ENCODE data around the gene CPM.

DNA sequence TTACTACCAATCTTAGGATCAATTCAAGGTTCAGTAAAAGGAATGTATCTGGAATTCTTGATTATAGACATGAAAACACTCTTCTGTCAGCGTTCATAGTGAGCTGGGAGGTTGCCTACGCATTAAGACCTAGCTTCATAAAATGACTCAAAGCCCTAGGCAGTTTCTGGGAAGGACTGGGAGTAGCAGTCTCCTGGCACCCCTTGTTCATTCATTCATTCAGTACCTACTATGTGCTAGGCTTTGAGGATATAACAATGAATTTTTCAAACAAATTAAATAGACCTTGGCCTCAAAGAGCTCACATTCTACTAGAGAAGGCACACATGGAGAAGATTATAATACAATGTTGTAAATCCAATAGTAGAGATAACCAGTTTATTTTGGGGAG lies 78.9 kb downstream of the CPM start:
- no peak for TF ChIP-seq CTCF (conservative IDR thresholded peaks at IDR 0.05; ENCODE audit: low read depth, low read length)
- no peak for TF ChIP-seq EZH2phosphoT487 (IDR thresholded peaks at IDR 0.05; ENCODE audit: borderline replicate concordance, low read length)
- no peak for TF ChIP-seq EZH2 (IDR thresholded peaks at IDR 0.05; ENCODE audit: low read length, unreplicated experiment)
